H1 (cell line): ENCODE data around the gene MMS19. TPM values are rescaled to one million over a fixed set of nuclear protein-coding genes. Genes with fewer than 3 reads are reported as not detected.

ENCODE experiments used
- CTCF ChIA-PET: fragments of 300-600 bp; sonication (Branson Sonifier 250); formaldehyde crosslinking; loops from one replicate; lab custom pipeline; 2021; ENCODE audit not compliant: partially characterized antibody; lab: Charles Lee
- POLR2A ChIA-PET: fragments of 300-600 bp; sonication (Branson Sonifier 250); formaldehyde crosslinking; loops from one replicate; lab custom pipeline; 2021; ENCODE audit warnings: inconsistent platforms; ENCODE audit not compliant: partially characterized antibody; lab: Charles Lee
- DNase-seq, 2 experiments: peaks; one replicate each; pipeline versions ENCODE4 v3.0.0 to v3.0.0-alpha.2; 2010 to 2022; ENCODE audit warnings: low spot score in 2 of 2, low read depth in 1 of 2, mixed read lengths in 1 of 2
- FAIRE-seq: peaks from 2 replicates; lab custom pipeline; 2011; peaks lifted over from hg19 to GRCh38; lab: Jason Lieb, UNC
- H2AFZ ChIP-seq: 2 replicates; pipeline ENCODE4 v1.8.1; 2012; ENCODE audit warnings: low read length, inconsistent platforms
- H2AK5ac ChIP-seq: 2 replicates; pipeline ENCODE4 v1.6.1; 2013; ENCODE audit warnings: low read depth, low read length
- H2BK120ac ChIP-seq: replicated peaks from 2 replicates; pipeline ENCODE3; 2013; ENCODE audit warnings: low read depth, low read length, inconsistent platforms
- H2BK12ac ChIP-seq: 2 replicates; pipeline ENCODE4 v1.6.1; 2013; ENCODE audit warnings: low read depth, low read length
- H2BK15ac ChIP-seq: 2 replicates; pipeline ENCODE4 v1.6.1; 2013; ENCODE audit warnings: low read length
- H2BK20ac ChIP-seq: 2 replicates; pipeline ENCODE4 v1.6.1; 2013; ENCODE audit warnings: low read length
- H2BK5ac ChIP-seq: 2 replicates; pipeline ENCODE4 v1.6.1; 2013; ENCODE audit warnings: low read depth, low read length
- H3K14ac ChIP-seq: 2 replicates; pipeline ENCODE4 v1.6.1; 2013; ENCODE audit warnings: inconsistent platforms; ENCODE audit not compliant: insufficient read length
- H3K18ac ChIP-seq: 2 replicates; pipeline ENCODE4 v1.6.1; 2013; ENCODE audit warnings: low read length; ENCODE audit errors: extremely low read depth
- H3K23ac ChIP-seq: 2 replicates; pipeline ENCODE4 v1.6.1; 2013; ENCODE audit warnings: inconsistent platforms; ENCODE audit not compliant: insufficient read length
- H3K23me2 ChIP-seq: 2 replicates; pipeline ENCODE4 v1.6.1; 2013; ENCODE audit warnings: low read depth, low read length
- H3K27ac ChIP-seq: 2 replicates; pipeline ENCODE4 v1.6.1; 2011; ENCODE audit warnings: low read depth, low read length, inconsistent platforms
- H3K27me3 ChIP-seq, 4 experiments: replicated peaks in 1 of 4; 1 replicate in 1 of 4; 2 replicates in 3 of 4; pipeline versions ENCODE4 v1.6.1 to v1.8.1; 2011 to 2013; ENCODE audit warnings: low read length in 3 of 4, mild to moderate bottlenecking in 3 of 4, inconsistent platforms in 2 of 4, mixed read lengths in 2 of 4, moderate library complexity in 1 of 4; ENCODE audit not compliant: control insufficient read depth in 3 of 4, insufficient read depth in 3 of 4; ENCODE audit errors: extremely low read depth in 1 of 4
- H3K36me3 ChIP-seq, 4 experiments: 2 replicates each; pipeline versions ENCODE4 v1.6.1 to v1.8.1; 2011 to 2013; ENCODE audit warnings: mild to moderate bottlenecking in 4 of 4, low read length in 3 of 4, moderate library complexity in 2 of 4, control low read depth in 1 of 4, inconsistent platforms in 1 of 4; ENCODE audit not compliant: insufficient read depth in 4 of 4, control insufficient read depth in 2 of 4
- H3K4ac ChIP-seq: replicated peaks from 2 replicates; pipeline ENCODE3; 2013; ENCODE audit warnings: low read length, low read depth, mixed read lengths, inconsistent platforms; ENCODE audit not compliant: insufficient read length
- H3K4me1 ChIP-seq, 4 experiments: replicated peaks in 1 of 4; 1 replicate in 1 of 4; 2 replicates in 3 of 4; pipeline versions ENCODE4 v1.6.1 to v1.8.1; 2011 to 2013; ENCODE audit warnings: low read length in 3 of 4, inconsistent platforms in 2 of 4, mixed read lengths in 1 of 4; ENCODE audit not compliant: insufficient read depth in 4 of 4, control insufficient read depth in 3 of 4
- H3K4me2 ChIP-seq, 2 experiments: 2 replicates each; pipeline versions ENCODE4 v1.6.1 to v1.8.1; 2011 to 2013; ENCODE audit warnings: low read depth in 2 of 2, low read length in 2 of 2, control low read depth in 1 of 2, inconsistent platforms in 1 of 2, mild to moderate bottlenecking in 1 of 2; ENCODE audit not compliant: insufficient read depth in 1 of 2
- H3K4me3 ChIP-seq, 4 experiments: fragments of 200-600, 300-600 bp in 1 of 4; sonication (generic), shearing (Covaris generic), sonication (Bioruptor Twin) in 1 of 4; 2 replicates each; pipeline versions ENCODE4 v1.5.1 to v1.8.1; 2011 to 2016; ENCODE audit warnings: low read length in 4 of 4, low read depth in 3 of 4, control low read depth in 2 of 4, inconsistent platforms in 2 of 4, mild to moderate bottlenecking in 2 of 4, mixed read lengths in 1 of 4, moderate library complexity in 1 of 4; ENCODE audit not compliant: insufficient read depth in 2 of 4; ENCODE audit errors: extremely low read depth in 1 of 4
- H3K56ac ChIP-seq: replicated peaks from 2 replicates; pipeline ENCODE3; 2013; ENCODE audit warnings: low read depth, mild to moderate bottlenecking, mixed read lengths, low read length, inconsistent platforms; ENCODE audit not compliant: insufficient read length
- H3K79me1 ChIP-seq: 2 replicates; pipeline ENCODE4 v1.6.1; 2013; ENCODE audit warnings: low read depth, low read length, control low read depth
- H3K79me2 ChIP-seq, 2 experiments: 2 replicates each; pipeline versions ENCODE4 v1.6.1 to v1.8.1; 2012 to 2013; ENCODE audit warnings: low read length in 2 of 2, mild to moderate bottlenecking in 2 of 2, inconsistent platforms in 1 of 2; ENCODE audit not compliant: insufficient read depth in 2 of 2, control insufficient read depth in 1 of 2
- H3K9ac ChIP-seq, 4 experiments: replicated peaks in 1 of 4; 1 replicate in 1 of 4; 2 replicates in 3 of 4; pipeline versions ENCODE4 v1.6.1 to v1.8.1; 2011 to 2013; ENCODE audit warnings: low read depth in 3 of 4, low read length in 3 of 4, control low read depth in 2 of 4, mild to moderate bottlenecking in 2 of 4, moderate library complexity in 2 of 4, inconsistent platforms in 1 of 4; ENCODE audit errors: extremely low read depth in 1 of 4
- H3K9me3 ChIP-seq, 2 experiments: 2 replicates each; pipeline versions ENCODE4 v1.6.1 to v1.8.1; 2012 to 2013; ENCODE audit warnings: mild to moderate bottlenecking in 2 of 2, moderate library complexity in 2 of 2, control low read depth in 1 of 2, inconsistent platforms in 1 of 2, low read depth in 1 of 2, low read length in 1 of 2, mixed read lengths in 1 of 2; ENCODE audit not compliant: insufficient read depth in 2 of 2
- H4K20me1 ChIP-seq, 2 experiments: replicated peaks in 1 of 2; 2 replicates each; pipeline versions ENCODE3 to v1.8.1; 2011 to 2013; ENCODE audit warnings: inconsistent platforms in 2 of 2, low read length in 2 of 2, mild to moderate bottlenecking in 1 of 2; ENCODE audit not compliant: insufficient read depth in 2 of 2, control insufficient read depth in 1 of 2
- H4K5ac ChIP-seq: 2 replicates; pipeline ENCODE4 v1.6.1; 2013; ENCODE audit warnings: low read length, low read depth, mixed read lengths, inconsistent platforms; ENCODE audit not compliant: insufficient read length
- H4K8ac ChIP-seq: 2 replicates; pipeline ENCODE4 v1.8.0; 2013; ENCODE audit warnings: mild to moderate bottlenecking, moderate library complexity, low read length, inconsistent platforms; ENCODE audit not compliant: insufficient read depth; ENCODE audit errors: extremely low read depth
- H4K91ac ChIP-seq: replicated peaks from 2 replicates; pipeline ENCODE3; 2013; ENCODE audit warnings: low read length, mixed read lengths, inconsistent platforms; ENCODE audit not compliant: insufficient read length
- BRCA1 ChIP-seq: IDR thresholded peaks from 2 replicates; pipeline ENCODE4 v1.6.1; 2012; ENCODE audit warnings: low read depth, low read length, improper control_type of control experiment
- CBX5 ChIP-seq: fragments of 300-800, 300-1000 bp; sonication (generic); IDR thresholded peaks from 2 replicates; pipeline ENCODE4 v1.7.1; 2016; ENCODE audit warnings: antibody characterized with exemption, low read length, low read depth
- CHD2 ChIP-seq: IDR thresholded peaks from 2 replicates; pipeline ENCODE4 v1.6.1; 2012; ENCODE audit warnings: low read length, improper control_type of control experiment
- GTF2F1 ChIP-seq: IDR thresholded peaks from 2 replicates; pipeline ENCODE4 v1.6.1; 2012; ENCODE audit warnings: low read depth, low read length, improper control_type of control experiment, borderline replicate concordance
- MAFK ChIP-seq: IDR thresholded peaks from 2 replicates; pipeline ENCODE4 v1.6.1; 2012; ENCODE audit warnings: low read depth, mild to moderate bottlenecking, improper control_type of control experiment, low read length
- POLR2AphosphoS5 ChIP-seq: IDR thresholded peaks from 2 replicates; pipeline ENCODE4 v1.6.1; 2011; ENCODE audit warnings: low read depth, low read length
- RAD21 ChIP-seq, 2 experiments: IDR thresholded peaks in 1 of 2; conservative IDR thresholded peaks in 1 of 2; 2 replicates each; pipeline ENCODE4 v1.6.1; 2011; ENCODE audit warnings: low read depth in 2 of 2, low read length in 2 of 2, improper control_type of control experiment in 1 of 2, inconsistent platforms in 1 of 2, mild to moderate bottlenecking in 1 of 2, moderate library complexity in 1 of 2
- RBBP5 ChIP-seq: IDR thresholded peaks from 2 replicates; pipeline ENCODE4 v1.7.1; 2012; ENCODE audit warnings: low read depth, mild to moderate bottlenecking, inconsistent platforms, low read length, moderate library complexity, borderline replicate concordance
- RFX5 ChIP-seq: IDR thresholded peaks from 2 replicates; pipeline ENCODE4 v1.6.1; 2011; ENCODE audit warnings: low read depth, low read length, improper control_type of control experiment, borderline replicate concordance
- RNF2 ChIP-seq: fragments of 200-900, 300-1000 bp; sonication (generic); IDR thresholded peaks from 2 replicates; pipeline ENCODE4 v1.7.1; 2016; ENCODE audit warnings: borderline replicate concordance, low read depth, mild to moderate bottlenecking, antibody characterized with exemption, low read length; ENCODE audit not compliant: poor library complexity, severe bottlenecking; ENCODE audit errors: missing control alignments
- SIRT6 ChIP-seq: IDR thresholded peaks from one replicate; pipeline ENCODE4 v1.7.1; 2012; ENCODE audit warnings: low read length, inconsistent platforms
- SP4 ChIP-seq: IDR thresholded peaks from 2 replicates; pipeline ENCODE4 v1.6.1; 2012; ENCODE audit warnings: low read length, inconsistent platforms
- ZNF274 ChIP-seq: IDR thresholded peaks from 2 replicates; pipeline ENCODE4 v1.7.0; 2012; ENCODE audit warnings: low read length, borderline replicate concordance; ENCODE audit errors: extremely low read depth
- WGBS, 2 experiments: shearing (Covaris generic) in 1 of 2; methylation state at CpG; one replicate each; pipeline versions ENCODE4 v1.1.6 to v1.1.7; 2013 to 2015; ENCODE audit warnings: low lambda C conversion rate in 2 of 2, mixed read lengths in 2 of 2, inconsistent platforms in 1 of 2, low coverage in 1 of 2, missing lambda C conversion rate in 1 of 2; ENCODE audit not compliant: insufficient replicate concordance in 2 of 2, insufficient coverage in 1 of 2, insufficient read length in 1 of 2; ENCODE audit errors: extremely low coverage in 1 of 2, missing lambda C conversion rate in 1 of 2; 5-methylcytosine and 5-hydroxymethylcytosine counted together
- polyA plus RNA-seq, 7 experiments: library from polyadenylated mRNA; depleted of rRNA in 3 of 7; stranded (reverse) in 5 of 7; unstranded in 2 of 7; fragments of >200 nt in 5 of 7; fragments of 200-250 nt in 2 of 7; gene quantifications; 1 replicate in 5 of 7; 2 replicates in 1 of 7; 4 replicates in 1 of 7; pipeline versions ENCODE4 v1.2.1 to v1.2.3, GENCODE V29; 2011 to 2013; ENCODE audit warnings: missing spikeins in 2 of 7, mixed read lengths in 2 of 7
- total RNA-seq: library from RNA; stranded (reverse); fragmentation: NEBNext Ultra II Directional; extraction: Animal tissue kit (Norgen Biotek cat#: 25700); gene quantifications from 2 replicates; pipeline ENCODE4 v1.2.1, GENCODE V29; 2021

MMS19 gene
- total and polyA plus RNA-seq, 2 of the 8 experiments (the other 6 are each of a cell fraction or from before 2014, with no cell fraction given) = 130 to 221 TPM

GRCh38 chr10:97474918-97475317 is 23.3 kb downstream of the MMS19 start:
- TF ChIP-seq RNF2 = no peak
- TF ChIP-seq POLR2AphosphoS5 = no peak
- no peak for TF ChIP-seq RAD21 (IDR thresholded peaks at IDR 0.05 in 1 of 2, conservative IDR thresholded peaks at IDR 0.05 in 1 of 2; ENCODE audit: low read depth in 2 of 2, low read length in 2 of 2)
- no peak for TF ChIP-seq SIRT6
- no peak for TF ChIP-seq SP4
- TF ChIP-seq CBX5 = no peak
- TF ChIP-seq CHD2 = no peak
- TF ChIP-seq MAFK = no peak
- no peak for TF ChIP-seq RBBP5
- no peak for TF ChIP-seq ZNF274
- no peak for TF ChIP-seq GTF2F1
- no peak for TF ChIP-seq RFX5
- TF ChIP-seq BRCA1 = no peak
- ChIA-PET POLR2A (interaction anchor here (1.7 to 3.7 kb wide), 2 partner anchors 9 to 42 kb away, joined by 3 to 17 read pairs; no protein-coding TSS in a partner anchor), CTCF (interaction anchor here (1.2 to 6.6 kb wide), 3 partner anchors 9 to 137 kb away, joined by 4 to 46 read pairs (median 22); no protein-coding TSS in a partner anchor)
- Histone ChIP-seq H3K79me2 (peaks cover 0 to 12% of the 10 kb centered on the region in 2 experiments; a peak in 1 of 4 replicates), H3K4me2 (no peak overlapping the region), H3K27me3 (no peaks in the 10 kb centered on the region), H4K5ac (no peak overlapping the region), H2BK15ac (no peak overlapping the region), H2BK120ac (no peak overlapping the region), H2AFZ (no peak overlapping the region), H3K23me2 (no peaks in the 10 kb centered on the region), H3K56ac (no peak overlapping the region), H4K20me1 (peaks cover 0 to 2% of the 10 kb centered on the region in 2 experiments), H4K8ac (no peak overlapping the region), H2BK20ac (no peak overlapping the region), H3K23ac (no peak overlapping the region), H2AK5ac (no peak overlapping the region), H3K79me1 (0 out of 2 replicates have a peak, but pooled peaks cover 4% of the 10 kb centered on the region), H2BK12ac (no peak overlapping the region), H4K91ac (no peak overlapping the region), H3K4me1 (peaks cover 3 to 7% (median 5%) of the 10 kb centered on the region in 4 experiments; a peak in 5 of 7 replicates), H3K14ac (no peak overlapping the region), H2BK5ac (no peak overlapping the region), H3K27ac (no peak overlapping the region), H3K9me3 (no peaks in the 10 kb centered on the region), H3K9ac (no peak overlapping the region), H3K36me3 (peaks cover 28 to 74% (median 56%) of the 10 kb centered on the region in 4 experiments), H3K18ac (no peak overlapping the region), H3K4ac (no peak overlapping the region), H3K4me3 (no peak overlapping the region)
- DNase-seq (no peak), FAIRE-seq (no peak)
- 91% methylated on average over 4 of the region's 4 CpGs; no CpG with 5 or more reads in 1 of the 2 experiments for WGBS, 2 experiments
